T-helper 1 cell treated with Interleukin-12 subunit alpha and Interleukin-12 subunit beta and Interleukin-4 antibody, amounts not matched to agents 30 ng/mL and 1 ng/mL, for 36 hours (primary cell): Measurements from ENCODE around the gene SIGMAR1. TPM values are rescaled to one million over a fixed set of nuclear protein-coding genes. Genes with fewer than 3 reads are reported as not detected.

Source experiments
- intact Hi-C: fragments of 100-400 bp; cut with micrococcal nuclease; formaldehyde crosslinking; loops from one replicate; pipeline ENCODE4 v1.15.1; 2024
- total RNA-seq: library from RNA; stranded (reverse); gene quantifications from 2 replicates; pipeline ENCODE4 v1.2.3, GENCODE V29; 2022

SIGMAR1 gene
- total RNA-seq, 1 donor from 2014 or later, result 63.0 TPM

DNA sequence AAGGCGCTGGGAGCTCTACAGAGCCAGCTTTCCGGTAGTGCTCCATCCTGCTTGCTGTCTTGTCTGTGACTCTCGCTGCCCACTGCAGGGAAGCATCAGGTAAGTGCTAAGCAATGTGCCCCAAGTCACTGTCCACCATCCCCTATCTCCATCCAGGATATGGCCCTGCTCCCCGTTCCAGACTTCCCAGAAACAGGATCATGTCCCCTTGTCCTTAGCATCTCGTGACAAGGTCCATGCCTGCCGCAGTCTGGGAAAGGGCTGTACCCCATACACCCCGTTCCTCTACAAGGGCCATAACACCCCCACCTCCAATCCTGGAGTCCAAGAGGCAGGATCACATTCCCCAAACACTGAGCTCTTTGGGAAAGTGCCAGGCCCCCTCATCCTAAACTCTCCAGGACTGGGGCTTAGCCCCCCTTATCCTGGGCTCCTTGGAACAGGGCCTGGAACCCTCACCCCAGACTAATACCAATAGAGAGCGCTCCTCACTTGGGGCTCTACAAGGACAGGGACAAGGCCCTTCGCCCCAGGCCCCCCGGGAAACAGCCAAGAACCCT, 26.3 kb downstream of the SIGMAR1 start:
- intact Hi-C loops, result loop anchor here (5.0 kb wide), 2 partner anchors 376 to 461 kb away; partner anchors contain the start of genes DNAJB5 and VCP

DNA sequence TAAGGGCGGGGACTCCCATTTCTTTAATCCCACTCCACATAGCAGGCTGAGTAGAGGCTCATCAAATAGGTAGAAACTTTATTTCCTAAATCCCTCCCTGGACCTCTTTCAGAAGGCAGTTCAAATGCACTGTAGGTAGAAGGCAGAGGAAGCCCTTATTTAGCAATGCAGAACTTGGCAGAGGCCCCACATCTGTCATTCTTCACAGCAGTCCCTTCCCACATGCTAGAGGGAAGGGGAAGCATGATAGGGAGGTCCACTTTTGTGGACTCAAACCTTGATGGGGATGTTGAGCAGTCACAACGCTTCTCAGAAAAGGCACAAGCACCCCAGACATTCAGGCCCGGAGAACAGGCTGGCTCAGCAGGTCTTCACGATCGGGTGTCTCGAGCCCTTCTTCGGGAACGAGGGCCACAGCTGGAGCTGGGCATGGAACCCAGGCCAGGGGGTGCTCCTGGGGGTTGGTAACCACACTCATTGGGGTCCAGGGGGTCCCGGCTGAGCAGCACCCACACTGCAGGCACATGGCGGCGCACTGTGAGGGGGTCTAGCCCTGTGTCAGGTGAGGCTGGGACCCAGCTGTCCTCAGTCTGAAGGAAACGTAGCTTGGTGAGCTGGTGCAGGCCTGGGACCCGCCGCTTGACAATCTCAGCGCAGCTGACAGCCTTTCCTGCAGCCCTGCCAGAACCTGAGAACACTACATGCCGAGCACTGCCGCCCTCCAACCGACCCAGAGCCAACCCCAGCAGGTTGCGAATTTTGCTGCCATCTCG, 27.0 kb downstream of the SIGMAR1 start:
- intact Hi-C loops, result loop anchor here (5.0 kb wide), 2 partner anchors 377 to 462 kb away; partner anchors contain the start of genes DNAJB5 and VCP

DNA sequence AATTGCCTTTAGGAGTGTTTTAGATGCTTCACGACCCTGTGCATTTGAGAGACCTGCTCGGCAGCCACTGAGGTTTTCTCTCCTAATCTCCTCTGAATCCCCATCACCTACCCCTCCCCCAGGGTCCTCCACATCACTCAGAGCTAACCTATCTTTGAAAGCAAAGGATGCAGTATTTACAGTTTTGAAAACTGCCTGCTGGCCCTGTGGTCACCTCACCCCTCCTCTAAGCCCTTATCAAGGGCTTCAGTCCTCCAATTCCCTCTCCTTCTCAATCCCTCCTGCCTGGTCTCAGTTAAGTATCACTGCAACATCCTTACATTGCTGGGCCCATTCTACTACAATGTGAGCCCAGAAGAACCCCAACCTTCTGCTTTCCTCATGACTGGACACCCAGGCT, 30.3 kb downstream of the SIGMAR1 start:
- intact Hi-C loops, result no loop called here

DNA sequence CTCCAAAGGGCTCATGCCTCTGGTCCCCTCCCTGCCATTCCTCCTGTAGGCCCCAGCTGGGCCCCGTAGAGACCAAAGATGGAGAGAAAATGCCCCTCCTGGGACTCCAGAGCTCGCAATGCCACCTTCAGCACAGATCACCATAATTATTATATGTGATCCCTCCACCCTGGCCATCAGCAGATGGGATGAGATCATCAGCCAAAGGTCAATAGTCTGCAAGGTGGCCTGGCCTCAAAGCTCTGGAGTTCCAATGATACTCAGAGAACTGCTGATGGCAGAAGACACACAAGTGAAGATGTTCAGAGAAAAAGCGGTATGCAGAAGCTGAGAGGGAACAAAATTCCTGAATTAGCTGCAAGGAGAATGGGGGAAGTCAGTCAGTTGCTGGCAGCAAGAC, 30.7 kb downstream of the SIGMAR1 start:
- intact Hi-C loops, result no loop called here

DNA sequence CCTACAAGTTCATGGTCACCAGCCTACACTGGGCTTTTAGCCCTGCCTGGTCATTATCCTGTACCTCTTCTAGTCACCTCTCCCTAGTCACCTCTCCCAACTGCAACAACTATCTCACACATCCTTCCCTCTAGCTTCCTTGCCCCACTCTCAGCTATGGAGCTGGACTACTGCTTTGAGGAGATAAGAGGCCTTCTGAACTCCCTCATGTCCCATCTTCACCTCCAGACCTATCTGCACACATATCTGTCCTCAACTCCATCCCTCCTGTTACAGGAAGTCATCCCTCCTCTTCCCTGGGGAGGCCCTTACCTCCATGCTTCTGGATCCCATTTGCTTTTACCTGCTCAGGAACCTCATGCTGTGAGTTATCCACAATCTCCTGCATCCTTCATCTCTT, 31.4 kb downstream of the SIGMAR1 start:
- intact Hi-C loops, result no loop called here

DNA sequence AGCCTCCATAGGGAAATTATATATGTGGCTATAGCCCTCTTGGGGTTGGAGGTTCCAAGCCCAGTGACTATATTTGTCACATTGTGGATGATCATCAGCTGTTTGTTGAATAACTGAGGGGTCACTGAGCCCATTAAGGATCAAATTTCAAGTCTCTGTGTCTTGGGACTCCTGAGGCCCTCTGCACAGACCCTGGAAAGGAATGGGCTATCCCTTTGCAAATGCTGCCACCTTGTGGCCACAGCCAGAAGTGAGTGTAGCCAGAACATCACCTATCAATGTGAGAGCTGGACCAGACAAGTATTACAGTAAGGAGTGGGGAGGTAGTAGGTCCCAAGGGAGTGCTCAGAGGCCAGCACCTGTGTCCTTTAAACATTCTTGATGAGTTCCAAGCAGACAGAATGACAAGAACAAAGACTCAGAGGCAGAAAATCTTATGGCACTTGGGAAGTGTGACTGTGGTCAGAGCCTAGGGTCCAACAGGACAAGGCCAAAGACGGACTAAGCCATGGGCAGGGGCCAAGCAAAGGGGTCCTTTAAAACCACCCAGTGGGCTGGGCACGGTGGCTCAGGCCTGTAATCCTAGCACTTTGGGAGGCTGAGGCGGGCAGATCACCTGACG, 33.9 kb downstream of the SIGMAR1 start:
- intact Hi-C loops, result loop anchor here (1.0 kb wide), 4 partner anchors 12 to 166 kb away; no protein-coding TSS in a partner anchor

DNA sequence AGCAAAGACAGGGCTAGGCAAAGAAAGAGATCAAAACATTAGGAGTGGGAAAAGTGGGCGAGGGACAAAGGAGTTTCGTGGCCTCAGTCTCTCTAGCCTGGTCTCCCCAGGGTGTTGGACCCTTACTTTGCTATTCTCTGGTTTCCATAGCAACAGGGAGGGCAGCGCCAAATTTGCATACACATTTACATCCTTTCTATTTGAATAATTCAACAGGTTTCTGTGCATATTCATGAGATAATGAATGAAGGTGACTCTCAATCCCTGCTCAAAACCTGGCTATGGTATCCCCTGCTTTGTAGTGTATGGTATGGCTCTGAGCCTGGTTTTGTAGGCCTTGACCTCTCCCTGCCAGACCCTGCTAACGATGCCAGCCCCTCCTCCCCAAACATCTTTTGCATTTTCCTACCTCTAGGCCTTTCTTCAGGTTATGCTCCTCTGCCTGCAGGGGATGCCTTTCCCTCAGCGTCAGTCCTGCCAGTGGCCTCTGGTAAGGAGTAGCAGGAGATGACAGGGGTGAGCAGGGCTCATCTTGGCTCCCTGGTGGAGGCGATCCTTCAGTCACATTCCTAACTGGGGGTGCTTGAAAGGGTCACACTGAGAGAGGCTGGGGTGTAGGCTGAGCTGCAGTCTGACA, 35.5 kb downstream of the SIGMAR1 start:
- intact Hi-C loops, result no loop called here

DNA sequence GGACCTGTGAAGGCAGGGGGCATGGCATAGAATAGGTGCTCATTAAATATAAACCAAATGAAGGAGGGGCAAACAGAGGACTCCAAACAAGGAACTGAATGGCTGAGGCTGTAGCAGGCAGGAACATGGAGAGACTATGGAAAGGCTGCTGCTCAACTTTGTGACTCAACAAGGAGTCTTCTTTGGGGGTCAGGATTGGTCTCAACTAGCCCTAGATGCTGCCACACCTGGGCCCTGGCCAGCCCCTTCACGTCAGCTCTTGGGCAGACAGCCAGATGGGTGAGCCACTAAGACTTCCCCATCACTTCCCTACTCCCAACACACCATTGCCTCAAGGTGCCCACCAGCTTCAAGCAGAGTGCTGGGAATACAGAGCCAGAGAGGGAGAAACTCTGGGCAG, 36.7 kb downstream of the SIGMAR1 start:
- intact Hi-C loops, result no loop called here

DNA sequence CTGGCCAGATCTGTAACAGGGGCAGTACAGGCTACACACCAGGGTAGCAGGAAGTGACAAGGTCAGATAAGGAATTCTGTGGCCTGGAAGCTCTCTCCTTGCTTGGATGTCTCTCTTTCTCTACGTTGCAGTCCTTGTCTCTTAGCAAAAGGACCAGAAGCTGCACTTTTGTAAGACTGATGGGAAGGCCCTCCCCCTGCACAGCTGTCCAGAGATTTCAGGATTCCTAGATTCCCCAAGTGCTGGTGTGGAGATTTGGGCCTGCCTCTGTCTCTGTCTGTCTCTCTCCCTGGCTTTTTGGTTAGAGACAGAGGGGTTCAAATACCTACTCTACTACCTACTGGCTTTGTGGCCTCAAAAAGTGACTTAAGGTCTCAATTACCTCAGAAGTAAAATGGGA, 38.0 kb downstream of the SIGMAR1 start:
- intact Hi-C loops, result no loop called here

DNA sequence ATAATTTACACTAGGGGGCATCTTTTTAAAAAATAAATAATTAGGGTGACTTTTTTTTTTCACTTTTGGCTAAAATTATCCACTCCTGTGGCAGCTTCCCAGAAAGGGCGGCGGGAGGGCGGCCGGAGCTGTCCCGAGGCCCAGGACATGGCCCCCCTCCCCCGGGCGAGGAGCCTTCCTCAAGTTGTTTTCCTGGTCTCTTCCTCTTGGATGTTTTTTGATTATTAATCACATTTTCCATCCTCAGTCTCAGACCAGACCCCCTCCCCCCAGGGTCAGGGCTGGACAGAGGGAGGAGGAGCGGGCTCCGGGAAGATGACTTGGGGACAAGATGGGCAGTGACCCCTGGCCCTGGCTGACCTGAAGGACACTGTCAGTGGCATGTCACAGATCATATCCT, 43.4 kb downstream of the SIGMAR1 start:
- intact Hi-C loops, result no loop called here

DNA sequence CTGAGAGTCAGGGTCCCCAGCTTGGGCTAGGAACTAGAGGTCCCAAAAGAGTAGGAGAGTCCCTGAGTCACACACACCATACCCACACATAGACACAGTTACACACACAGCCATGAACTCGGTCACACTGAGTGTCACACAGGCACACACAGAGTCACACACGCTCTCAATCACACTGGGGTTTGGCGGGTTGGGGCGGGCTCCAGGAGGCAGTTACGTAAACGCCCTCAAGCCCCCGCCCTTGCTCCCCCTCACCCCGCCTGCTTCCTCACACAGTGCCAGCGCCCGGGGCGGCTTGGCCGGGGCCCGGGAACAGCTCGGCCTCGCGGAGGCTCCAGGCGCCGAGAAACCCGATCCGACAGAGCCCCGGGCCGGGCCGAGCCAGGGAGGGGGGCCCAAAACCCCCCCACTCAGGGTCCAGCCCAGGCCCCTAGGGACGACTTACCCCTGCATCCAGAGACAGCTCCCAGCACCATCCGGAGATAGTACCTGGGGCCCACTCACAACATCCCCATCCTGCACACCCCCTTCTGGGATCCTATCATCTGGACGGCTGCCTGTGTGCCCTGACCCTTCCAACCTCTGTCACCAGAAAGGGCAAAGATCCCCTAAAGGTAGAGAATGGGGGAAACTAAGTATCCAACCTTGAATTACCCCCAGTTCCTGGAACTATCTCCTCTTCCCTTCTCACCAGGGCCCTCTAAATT, 44.5 kb downstream of the SIGMAR1 start:
- intact Hi-C loops, result loop anchor here (1.0 to 2.0 kb wide), 2 partner anchors 49 to 92 kb away; no protein-coding TSS in a partner anchor

DNA sequence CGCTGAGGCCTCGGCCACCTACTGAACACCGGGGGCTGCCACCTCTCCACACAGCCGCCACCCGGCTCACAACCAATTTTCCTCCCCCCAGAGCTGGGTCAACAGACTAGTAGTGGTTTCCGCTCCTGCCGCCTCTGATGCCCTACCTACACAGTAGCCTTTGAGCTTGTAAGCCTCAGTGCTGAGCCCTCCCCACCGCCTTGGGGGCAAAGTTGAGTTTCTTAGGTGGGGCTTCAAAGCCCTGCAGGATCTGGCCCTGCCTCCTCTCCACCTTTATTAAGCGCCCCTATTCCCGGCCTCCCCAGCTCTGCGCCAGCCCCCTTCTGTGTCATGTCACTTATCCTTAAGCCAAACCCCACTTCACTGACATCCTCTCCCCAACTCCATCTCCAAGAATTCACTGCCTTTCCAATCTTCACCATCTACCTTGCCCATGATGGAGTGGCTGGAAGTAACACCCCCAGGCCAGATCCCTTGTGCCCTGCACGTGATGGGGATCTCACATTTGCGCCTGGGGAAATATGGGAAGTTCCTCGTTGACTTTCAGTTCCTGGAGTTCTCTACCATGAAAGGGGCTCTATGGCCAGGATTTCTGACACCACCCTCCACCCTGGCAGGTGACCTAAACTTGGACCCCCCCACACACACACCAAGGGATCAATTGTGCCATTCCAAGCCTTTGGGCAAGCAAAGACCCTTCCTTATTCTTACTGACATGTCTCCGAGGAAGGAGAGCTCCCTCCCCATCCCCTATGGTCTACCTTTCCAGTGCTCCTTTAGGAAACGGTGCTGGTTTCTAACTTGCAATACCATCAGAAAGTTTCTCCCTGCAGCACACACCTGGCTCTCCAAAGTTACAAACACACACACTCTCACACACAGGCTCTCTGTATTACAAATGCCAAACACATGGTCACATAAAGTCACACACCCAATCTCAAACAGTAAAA, 45.4 kb downstream of the SIGMAR1 start:
- intact Hi-C loops, result loop anchor here (1.0 to 2.0 kb wide), 7 partner anchors 11 to 188 kb away; partner anchors contain the start of gene ARID3C

DNA sequence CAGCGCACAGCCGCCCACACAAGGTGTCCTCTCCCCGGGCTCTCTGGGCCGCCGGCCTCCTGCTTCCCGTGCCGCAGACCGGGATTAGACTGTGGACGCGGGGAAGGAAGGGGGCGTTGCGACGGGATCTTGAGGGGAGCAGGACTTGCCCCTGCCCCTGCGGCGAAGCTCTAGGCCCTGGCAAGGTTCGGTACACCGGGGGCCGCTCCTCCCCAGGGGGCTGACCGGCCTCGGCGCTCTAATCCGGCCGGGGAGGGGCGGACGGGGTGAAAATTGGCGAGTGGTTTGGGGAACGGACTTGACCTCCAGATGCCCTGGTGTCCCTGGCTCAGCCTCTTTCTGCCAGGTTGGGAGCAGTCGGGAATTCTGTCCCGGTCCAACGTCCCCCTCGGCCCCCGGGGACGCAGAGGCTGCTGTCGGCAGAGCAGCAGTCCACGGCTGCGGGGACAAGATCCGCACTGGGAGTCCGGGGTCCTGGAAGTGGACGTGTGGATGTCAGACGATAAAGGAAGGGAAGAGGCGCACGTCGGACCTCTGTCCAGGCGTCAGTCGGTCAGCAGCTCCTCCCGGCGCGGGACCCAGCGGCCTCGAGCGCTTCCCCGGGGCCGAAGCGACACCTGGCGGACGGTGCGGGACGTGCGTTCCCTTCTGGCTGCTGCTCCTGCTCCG, 46.2 kb downstream of the SIGMAR1 start:
- intact Hi-C loops, result loop anchor here (1.0 to 2.0 kb wide), 6 partner anchors 12 to 187 kb away; partner anchors contain the start of gene ARID3C

DNA sequence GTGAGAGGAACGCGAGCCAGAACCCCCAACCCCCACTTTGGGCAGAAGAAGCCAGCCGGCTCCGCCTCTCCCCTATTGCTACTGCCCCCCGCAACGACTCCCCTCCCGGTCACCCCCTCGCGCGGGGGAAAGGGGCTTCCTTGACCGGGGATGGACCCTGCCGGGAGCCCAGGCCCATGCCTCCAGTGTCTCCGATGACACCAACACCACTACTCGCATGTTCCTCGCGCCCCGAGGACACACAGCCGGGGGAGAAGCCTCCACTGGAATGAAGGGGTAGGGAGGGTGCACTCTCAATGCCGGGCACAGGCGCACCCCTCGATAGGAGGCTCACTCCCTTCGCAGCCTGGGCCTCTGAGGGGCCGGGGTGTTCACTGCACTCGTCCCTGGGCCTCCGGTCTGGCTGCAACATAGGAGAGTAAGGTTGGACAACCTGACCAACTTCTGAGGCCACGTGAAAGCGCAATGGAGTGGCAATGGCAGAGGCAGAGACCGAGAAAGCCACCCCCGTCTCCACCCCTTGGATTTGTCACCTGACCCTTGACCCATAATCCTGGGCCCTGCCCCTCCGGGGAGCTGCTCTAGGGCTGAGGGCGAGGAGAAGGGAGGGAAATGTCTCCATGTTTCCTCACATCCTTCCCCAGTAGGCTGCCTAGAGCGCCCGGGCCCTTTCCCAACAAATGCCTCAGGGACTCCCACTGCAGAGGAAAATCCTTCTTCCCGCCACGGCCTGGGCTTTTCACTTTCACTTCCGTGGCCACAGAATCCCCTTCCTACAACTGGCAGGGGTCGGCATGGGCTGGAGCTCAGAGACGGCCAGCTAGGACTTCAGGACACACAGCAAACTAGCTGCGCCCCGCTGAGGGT, 47.0 kb downstream of the SIGMAR1 start:
- intact Hi-C loops, result loop anchor here (1.0 to 2.0 kb wide), 6 partner anchors 13 to 186 kb away; partner anchors contain the start of gene ARID3C

DNA sequence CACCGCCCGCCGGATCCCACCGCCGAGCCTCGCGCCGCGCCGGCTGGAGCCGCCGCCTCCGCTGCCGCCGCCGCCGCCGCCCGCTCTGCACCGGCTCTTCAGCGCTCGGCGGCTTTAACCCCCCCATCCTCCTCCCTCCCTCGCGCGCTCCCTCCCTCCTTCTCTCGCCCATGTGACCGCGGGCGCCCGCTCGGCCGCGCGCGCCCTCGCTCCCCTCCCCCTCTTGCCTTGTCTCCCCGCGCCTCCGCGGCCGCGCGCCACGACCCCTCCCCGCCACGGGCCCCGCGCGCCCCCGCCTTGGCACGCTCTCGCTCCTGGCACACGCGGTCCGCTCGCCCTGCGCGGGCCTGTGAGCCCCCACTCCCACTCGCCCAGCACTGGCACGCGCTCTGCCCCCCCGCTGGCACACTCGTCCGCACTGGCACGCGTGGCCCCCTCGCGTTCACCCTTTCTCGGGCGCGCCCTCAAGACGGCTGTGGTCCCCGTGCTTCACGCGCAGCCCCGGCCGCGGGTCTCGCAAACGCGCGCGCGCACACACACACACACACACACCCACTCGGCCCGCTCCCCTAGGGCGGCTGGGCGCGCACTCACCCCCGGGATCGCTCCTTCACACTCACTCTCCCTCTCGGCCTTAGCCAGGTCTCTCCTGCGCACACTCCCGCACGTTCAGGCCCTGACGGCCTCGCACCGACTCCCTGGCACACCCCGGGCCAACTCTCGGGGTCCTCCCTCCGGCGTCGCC, 47.8 kb downstream of the SIGMAR1 start, which contains the start of gene CNTFR:
Gene CNTFR (minus strand): TSS at position 89 of the 745 bp plus-strand sequence. CDS start 20,743 bp downstream, outside the sequence.
- intact Hi-C loops, result loop anchor here (2.0 kb wide), 1 partner anchor 39 kb away; the partner anchor contains the start of gene ARID3C

DNA sequence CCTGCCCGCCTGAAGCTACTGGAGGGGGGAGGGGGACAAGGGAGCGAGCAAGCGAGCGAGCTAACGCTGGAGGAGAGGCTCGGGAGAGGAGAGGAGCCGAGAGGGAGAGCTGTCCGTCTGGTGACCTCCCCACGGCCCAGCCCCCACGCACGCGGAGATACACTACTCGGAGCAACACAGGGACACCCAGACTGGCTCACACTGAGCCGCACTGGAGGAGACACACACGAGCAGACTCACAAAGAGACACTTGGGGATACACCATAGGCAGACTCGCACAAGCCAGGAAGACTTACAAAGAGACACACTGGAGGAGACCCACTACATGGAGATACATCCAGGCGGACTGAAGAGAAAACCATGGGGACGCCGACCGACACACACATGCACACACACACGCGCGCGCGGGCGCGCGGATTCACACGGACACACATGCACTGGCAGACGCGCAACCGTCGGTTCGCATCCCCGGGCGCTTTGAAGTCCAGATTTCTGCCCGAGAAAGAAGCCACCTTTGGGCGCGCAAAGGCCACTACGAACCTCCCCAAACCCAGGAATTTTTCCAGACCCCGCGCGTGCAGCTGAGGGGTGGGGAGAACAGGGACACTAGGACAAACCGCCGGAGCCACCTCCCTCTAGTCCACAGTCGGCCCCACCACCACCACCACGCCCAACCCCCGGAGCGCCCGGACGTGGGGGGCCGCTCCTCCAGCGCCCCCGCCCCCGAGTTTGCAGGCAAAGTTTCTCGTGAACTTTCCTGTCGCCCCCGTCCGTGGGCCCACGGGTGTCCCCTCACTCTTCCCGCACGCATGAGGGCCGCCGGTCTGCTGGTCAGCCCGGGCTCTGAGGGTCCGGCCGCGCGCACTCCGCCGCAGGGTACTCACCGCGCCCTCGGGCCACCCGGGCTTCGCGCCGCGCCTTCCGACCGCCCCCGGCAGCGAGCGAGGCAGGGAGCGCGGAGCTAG, 48.6 kb downstream of the SIGMAR1 start:
- intact Hi-C loops, result no loop called here
